Skin of body (tissue), 2 donors: Measurements from ENCODE around the gene DTD1. TPM values are rescaled to one million over a fixed set of nuclear protein-coding genes. Genes with fewer than 3 reads are reported as not detected.

Source experiments
- DNase-seq: peaks from one replicate; lab custom pipeline; 2025; lab: John Stamatoyannopoulos, UW
- total RNA-seq: library from RNA; depleted of rRNA; stranded (reverse); fragments of >200 nt; gene quantifications from one replicate; pipeline ENCODE4 v1.2.3, GENCODE V29; 2014

Gene DTD1
- total RNA-seq, 1 donor from 2014 or later: 17.2 TPM

- no peak for DNase-seq
These were observed 27.3 kb downstream of the DTD1 start for GRCh38 chr20:18615020-18615650.

DNA sequence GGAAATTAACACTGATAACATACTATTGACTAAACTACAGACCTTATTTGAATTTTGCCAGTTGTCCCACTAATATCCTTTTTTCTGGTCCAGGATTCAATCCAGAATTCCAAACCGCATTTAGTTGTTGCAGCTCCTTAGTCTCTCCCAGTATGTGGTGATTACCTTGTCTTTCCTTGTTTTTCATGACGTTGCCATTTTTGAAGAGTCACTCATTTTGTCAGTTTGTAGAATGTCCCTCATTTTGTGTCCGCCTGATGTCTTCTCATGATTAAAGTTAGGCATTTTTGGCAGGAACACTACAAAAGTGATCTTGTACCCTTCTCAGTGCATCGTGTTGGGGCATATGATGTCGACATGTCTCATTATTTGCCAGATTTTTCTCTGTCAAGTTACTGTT is 33.1 kb downstream of the DTD1 start:
- DNase-seq: no peak

DNA sequence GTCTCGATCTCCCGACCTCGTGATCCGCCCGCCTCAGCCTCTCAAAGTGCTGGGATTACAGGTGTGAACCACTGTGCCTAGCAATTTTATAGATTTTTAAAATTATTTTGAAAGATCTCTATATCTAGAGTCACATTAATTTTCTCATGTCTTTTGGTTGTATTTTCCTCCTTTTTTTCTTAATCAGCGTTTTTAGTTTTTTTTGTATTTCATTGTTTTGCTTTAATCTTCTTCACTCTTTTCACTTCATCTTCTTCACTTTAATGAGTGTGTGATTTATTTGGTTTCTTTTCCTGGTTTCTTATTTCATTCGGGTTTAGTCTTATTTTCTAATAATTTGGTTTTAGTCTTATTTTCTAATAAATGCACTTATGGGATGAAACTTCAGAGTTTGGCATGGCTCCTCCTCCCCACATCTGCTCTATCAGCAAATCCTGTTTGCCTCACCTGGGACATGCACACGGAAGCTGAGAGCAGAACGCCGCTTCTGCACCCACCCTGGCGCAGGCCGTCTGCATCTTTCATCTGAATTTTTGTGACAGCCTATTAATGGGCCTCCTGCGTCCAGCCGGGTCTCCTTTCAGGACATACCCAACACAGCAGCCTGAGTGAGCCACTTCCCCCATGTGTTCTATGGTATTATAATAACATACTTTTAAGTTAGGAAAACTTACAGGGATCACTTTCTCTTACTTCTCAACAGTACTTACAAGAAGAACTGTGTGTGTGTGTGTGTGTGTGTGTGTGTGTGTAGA is 35.5 kb downstream of the DTD1 start:
- DNase-seq: no peak

- DNase-seq: no peak
These were observed 37.1 kb downstream of the DTD1 start for GRCh38 chr20:18624948-18625347.

DNA sequence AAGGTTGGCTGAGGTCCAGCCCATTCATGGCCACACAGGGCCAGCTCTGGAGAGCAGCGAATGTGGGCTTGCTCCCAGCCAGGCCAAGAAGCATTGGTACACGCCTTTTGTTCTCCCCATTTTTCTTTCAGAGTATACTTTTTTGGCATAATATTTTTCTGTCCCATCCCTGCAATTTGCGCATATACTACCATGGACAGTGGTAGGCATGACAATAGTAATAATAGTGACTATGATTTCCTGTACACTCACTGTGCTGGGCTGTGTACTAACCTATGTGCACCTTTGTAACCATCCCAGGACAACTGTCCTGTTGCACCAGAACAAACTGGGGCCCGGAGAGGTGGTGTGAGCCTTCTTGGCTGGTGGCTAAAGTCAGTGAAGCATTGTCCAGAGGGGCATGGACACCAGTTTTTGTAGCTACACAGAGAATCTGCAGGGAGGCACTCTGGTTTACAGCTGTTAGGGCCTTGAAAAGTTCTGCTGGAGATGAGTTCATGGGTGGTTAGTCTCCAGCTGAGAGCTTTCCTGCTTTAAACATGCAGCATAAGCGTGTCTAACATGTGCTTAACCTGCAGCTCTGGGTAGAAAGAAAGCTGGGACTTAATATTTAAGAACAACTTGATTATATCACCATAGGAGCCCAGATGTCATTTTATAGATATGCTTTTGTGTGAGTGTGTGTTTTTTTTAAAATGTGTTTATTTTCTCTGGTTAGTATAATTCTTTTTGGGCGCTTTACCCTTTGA is 38.2 kb downstream of the DTD1 start:
- no peak for DNase-seq

DNA sequence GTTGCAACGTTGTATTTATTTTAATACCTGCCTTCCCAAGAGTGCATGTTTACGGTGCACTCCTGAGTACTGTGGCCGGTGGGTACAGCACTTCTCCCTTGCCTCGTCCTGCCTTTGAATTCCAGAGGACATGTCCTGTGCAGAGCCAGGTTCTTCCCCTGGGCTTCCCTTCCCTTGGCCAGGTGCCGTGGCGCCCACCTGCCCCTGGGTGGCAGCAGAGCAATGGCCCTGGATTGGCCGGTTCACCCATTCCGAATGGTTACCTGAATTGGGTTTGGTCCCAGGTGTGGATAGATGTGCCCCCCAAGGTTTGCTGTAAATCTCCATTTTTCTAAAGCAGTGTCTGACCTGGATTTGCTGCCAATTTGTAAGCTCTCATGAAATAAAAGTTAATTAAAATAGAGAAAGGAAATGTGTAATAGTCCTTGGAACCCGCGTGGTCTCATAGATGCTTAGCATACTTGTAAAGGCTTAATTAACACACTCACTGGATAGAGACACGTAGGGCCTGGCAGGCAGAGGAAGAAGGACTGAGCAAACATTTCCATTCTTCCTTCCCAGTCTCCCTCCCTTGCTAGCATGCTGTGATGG is 40.6 kb downstream of the DTD1 start:
- no peak for DNase-seq

DNA sequence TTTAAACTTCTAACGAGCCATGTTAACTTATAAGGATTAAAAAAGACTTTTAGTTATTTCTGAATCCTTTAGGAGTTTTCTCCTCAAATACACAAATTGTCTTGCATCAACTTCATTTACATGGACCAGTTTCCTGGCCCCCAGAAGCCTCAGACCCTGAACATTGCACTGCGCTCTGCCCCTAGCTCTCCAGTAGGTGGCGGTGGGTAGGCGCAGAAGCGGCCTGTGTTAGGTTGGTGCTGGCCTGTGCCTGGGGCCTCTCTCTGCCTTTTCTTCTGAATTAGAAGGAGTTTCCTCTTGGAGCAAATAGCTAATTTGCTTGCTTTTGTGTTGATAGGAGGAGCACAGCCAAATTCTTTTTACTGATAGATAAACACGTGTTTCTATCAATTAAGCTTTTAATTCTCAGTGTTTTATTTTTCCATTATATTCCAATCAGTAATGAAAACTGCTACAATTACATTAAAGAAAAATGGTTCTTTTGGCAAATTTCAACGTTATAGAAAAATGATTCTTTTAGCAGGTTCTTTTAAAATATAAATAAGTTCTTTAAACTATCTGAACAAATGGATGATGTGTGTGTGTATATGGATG is 44.4 kb downstream of the DTD1 start:
- DNase-seq: peak; percentile 53

DNA sequence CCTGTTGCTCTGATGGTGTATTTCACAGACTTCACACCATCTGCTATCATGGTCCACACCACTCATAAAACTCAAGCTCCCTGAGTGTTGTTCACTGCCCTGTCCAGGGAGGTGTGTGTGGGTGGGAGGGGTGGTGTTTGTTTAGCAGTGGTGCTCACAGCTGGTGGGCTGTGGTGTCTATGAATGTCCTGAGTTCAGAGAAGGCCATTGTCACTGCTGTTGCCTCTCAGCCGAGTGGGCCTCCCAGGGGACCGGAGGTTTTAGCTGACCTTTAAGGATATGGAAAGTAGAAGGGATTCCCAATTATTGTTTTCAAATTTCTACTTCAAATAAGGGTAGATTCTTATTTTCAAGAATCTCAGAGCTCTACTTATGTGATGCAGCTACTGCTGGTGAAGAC is 45.6 kb downstream of the DTD1 start:
- no peak for DNase-seq

DNA sequence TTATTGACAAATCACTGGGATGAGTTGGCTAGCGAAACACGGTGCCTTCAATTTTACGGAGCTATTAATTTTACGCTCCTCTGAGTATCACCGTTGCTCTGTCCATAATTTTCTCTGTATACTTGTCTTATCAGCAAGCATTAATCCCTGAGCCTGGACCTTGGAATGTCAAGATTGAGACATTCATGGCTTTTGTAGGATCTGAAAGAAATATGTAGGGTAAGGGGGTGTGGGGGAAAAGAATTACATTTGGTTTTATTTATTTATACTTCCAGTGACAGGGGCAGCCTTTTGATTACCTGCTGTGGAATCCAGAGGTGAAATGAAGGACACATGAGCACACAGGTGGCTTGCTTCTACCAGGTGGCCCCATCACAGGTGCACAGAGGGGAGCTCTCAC is 46.6 kb downstream of the DTD1 start:
- DNase-seq: no peak

GRCh38 chr20:18635380-18635779 is 47.5 kb downstream of the DTD1 start:
- DNase-seq: no peak

DNA sequence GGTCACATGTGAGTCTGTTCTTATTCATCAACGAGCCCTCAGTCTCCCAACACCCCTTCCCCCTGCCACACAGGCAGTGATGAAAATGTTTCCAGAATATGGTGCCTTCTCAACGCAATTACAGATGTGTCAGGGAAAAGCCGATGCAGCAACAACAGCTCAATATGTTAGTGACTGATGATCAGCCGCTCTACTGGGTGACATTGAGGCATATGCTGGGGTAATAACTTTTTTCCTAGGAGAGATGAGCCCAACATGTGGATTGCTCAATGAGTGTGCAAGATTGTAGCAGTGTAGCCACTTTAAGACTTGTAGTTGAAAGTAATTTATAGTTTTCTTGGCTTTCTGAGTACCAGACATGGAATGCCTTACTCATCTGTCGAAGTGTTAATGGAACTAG is 49.4 kb downstream of the DTD1 start:
- peak; percentile 82 for DNase-seq

DNA sequence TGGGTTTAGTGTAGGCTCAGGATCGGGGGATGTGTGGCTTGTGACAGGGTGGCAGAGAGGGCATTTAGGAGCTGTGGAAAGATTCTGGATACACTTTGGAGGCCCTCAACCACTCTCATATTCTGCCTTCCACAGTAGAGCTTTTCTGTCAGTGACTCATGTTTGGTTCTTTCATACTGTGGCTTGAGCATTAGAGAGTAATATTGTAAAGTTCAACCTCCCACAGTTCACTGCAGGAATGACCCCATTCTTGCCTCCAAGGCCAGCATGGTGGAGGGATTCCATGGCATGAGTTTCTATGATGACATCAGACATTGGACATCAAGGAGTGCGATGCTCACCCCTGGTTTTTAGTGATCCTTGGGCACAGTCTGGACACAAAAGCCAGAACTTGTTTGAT is 50.9 kb downstream of the DTD1 start:
- no peak for DNase-seq

GRCh38 chr20:18639501-18639979 is 51.7 kb downstream of the DTD1 start:
- peak; percentile 77 for DNase-seq

GRCh38 chr20:18645196-18645745 is 57.4 kb downstream of the DTD1 start:
- no peak for DNase-seq

- DNase-seq: no peak
These were observed 58.0 kb downstream of the DTD1 start for GRCh38 chr20:18645851-18646250.

DNA sequence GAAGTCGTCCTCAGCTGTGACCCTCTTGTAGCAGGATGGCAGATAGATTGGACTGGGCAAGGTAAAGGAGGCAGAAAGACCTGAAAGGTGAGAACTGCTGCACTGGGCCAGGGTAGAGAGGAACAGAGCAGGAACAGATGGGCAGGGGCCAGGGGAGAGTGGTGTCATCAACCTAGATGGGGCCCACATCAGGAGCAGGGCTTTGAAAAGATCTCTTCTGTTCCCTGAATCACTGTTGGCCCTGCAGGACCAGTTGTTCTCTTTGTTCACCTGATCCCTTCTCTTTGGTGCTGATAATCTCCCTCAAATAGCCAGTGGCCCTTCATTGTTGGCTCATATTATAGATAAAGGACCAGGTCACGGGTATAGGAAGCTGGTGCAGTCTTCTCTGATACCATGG is 59.9 kb downstream of the DTD1 start:
- no peak for DNase-seq

DNA sequence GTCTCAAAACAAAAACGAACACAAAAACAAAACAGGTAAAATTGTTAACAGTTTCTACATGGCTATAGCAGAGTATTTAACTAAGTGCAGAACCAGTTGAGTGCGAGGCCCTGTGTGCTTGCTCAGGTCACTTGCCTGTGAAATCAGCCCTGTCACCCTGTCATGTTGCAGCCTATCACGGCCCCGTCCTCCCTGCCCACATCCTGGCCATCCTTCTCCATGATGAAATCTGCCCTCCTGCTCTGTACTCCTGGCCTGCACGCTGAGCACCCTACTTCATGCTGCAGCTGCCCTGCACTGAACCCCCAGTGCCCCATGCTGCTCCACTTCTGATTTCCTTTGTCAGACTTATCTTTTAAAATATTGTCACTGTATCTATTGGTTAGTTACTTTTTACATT is 62.4 kb downstream of the DTD1 start:
- no peak for DNase-seq

- no peak for DNase-seq
These were observed 66.0 kb downstream of the DTD1 start for GRCh38 chr20:18653736-18654447.

DNA sequence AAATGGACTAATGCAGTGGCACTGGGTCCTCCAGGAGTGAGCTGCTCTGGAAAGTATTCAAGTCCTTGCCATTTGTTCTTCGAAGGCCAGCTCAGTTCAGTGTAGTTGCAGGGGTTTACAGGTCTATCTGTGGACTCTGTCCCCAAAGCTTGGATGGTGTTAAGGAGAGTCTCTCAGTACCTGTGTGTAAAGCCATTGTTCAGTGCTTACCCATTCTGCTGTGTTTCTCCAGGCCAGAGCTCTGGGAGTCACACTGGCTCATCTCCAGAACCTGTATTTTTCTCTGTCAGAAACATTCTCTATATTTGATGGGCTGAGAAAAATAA is 66.6 kb downstream of the DTD1 start:
- DNase-seq: no peak

- no peak for DNase-seq
These were observed 69.7 kb downstream of the DTD1 start for GRCh38 chr20:18657575-18657974.
